Fibroblast of mammary gland (primary cell): ENCODE results near the gene TLR4.
A peak's percentile ranks its signal among the peaks of the same experiment; 100 is the strongest.

Experiments
- DNase-seq: peaks from one replicate; pipeline ENCODE4 v3.0.0-alpha.2; 2010; ENCODE audit warnings: low read depth
- H3K4me3 ChIP-seq: 2 replicates; pipeline ENCODE4 v1.5.1; 2011; ENCODE audit warnings: low read depth, mild to moderate bottlenecking, low read length, moderate library complexity; ENCODE audit not compliant: control insufficient read depth
- TF ChIP-seq, protein P1 (sequence below): conservative IDR thresholded peaks from 2 replicates; pipeline ENCODE4 v1.5.1; 2011; ENCODE audit warnings: low read depth, low read length, inconsistent platforms; ENCODE audit not compliant: control insufficient read depth, insufficient read depth

TLR4 gene

DNA sequence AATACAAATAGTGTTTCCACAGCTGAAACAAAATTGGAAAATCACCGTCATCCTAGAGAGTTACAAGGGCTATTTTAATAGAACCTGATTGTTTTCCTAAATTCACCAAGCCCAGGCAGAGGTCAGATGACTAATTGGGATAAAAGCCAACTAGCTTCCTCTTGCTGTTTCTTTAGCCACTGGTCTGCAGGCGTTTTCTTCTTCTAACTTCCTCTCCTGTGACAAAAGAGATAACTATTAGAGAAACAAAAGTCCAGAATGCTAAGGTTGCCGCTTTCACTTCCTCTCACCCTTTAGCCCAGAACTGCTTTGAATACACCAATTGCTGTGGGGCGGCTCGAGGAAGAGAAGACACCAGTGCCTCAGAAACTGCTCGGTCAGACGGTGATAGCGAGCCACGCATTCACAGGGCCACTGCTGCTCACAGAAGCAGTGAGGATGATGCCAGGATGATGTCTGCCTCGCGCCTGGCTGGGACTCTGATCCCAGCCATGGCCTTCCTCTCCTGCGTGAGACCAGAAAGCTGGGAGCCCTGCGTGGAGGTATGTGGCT lies at the start of gene TLR4:
Gene TLR4, plus strand, starts transcription at position 380 of the 552 bp plus-strand sequence. Its CDS starts 70 bp downstream, at position 450.
- TF ChIP-seq, protein P1, sequence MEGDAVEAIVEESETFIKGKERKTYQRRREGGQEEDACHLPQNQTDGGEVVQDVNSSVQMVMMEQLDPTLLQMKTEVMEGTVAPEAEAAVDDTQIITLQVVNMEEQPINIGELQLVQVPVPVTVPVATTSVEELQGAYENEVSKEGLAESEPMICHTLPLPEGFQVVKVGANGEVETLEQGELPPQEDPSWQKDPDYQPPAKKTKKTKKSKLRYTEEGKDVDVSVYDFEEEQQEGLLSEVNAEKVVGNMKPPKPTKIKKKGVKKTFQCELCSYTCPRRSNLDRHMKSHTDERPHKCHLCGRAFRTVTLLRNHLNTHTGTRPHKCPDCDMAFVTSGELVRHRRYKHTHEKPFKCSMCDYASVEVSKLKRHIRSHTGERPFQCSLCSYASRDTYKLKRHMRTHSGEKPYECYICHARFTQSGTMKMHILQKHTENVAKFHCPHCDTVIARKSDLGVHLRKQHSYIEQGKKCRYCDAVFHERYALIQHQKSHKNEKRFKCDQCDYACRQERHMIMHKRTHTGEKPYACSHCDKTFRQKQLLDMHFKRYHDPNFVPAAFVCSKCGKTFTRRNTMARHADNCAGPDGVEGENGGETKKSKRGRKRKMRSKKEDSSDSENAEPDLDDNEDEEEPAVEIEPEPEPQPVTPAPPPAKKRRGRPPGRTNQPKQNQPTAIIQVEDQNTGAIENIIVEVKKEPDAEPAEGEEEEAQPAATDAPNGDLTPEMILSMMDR = no peak
- H3K4me3 ChIP-seq = peak within 1 kb of the TSS; percentile 50
- DNase-seq = peak; percentile 85

DNA sequence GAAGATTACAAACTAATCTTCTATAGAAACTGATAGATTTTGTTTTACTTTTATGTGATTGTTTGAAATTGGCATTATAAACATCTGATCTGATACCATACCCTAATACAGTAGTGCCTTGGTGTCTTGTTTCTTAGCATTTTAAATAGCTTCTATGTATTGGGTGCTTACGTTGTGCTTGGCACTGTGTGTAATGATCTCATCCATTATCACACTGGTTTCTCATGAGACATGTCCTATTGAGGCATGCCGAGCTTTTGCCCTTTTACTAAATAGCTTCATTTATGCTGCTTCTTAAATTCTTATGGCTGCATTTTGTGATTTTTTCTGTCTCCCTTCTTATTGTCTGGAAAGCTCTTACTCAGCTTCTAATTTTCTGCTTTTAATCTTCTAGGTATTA lies 48.2 kb upstream of the TLR4 start:
- H3K4me3 ChIP-seq = no peak overlapping the region
- DNase-seq = peak; percentile 33

DNA sequence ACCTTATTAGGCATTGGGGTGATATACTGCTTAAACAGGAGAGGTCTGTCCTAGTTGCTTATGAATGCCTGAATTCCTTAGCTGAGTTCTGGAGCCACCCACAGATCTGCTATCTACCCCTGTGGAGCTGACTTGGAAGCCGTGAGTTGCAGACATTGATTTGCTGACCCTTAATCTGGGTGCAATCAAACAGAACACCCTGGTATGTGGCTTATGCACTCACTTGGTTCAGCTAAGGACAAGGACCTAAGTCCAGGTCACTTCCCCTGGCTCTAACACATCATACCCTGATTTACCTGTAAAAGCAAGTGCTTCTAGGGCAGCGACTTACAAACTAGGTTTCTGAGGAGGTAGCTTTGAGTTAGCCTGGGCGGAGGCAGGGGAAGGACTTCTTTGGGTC lies 41.6 kb upstream of the TLR4 start:
- TF ChIP-seq, protein P1 = no peak
- H3K4me3 ChIP-seq = no peak overlapping the region
- no peak for DNase-seq

More for the DNA sequence above, 48.2 kb upstream of the TLR4 start:
- TF ChIP-seq, protein P1 = no peak

GRCh38 chr9:117664419-117664818 lies 39.8 kb upstream of the TLR4 start:
- TF ChIP-seq, protein P1 = no peak
- DNase-seq = no peak
- H3K4me3 ChIP-seq = no peak overlapping the region

DNA sequence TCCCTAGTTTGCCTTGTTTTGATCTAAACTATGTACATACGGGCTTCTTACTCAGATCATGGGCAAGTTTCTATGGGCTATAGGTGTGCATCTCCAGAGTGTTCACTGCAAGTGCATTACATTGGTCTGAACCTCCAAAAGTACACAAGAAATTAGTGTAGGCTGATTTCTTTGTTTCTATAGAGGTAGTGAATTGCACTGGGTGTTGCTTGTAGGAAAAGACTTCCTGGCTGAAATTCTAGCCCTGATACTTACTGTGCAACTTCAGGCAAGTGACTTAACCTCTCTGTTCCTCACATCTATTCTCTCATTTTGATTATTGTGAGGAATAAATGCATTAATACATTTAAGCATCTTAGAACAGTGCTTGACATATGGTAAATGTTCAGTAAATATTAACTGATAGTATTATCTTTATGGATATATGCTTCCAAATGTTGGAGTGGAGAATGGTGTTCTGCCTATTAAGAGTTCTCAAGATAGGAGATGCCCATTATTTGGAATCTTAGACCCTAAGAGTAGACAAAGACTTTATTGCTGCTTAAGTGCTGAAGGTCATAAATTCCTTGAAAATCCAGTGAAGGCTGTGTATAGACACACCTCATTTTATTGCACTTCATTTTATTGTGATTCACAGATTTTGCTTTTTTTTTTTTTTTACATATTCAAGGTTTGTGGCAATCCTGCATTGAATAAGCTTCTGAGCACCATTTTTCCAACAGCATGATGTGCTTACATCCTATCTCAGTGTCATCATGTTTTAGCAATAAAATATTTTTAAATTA lies 38.4 kb upstream of the TLR4 start:
- TF ChIP-seq, protein P1 = no peak
- H3K4me3 ChIP-seq = no peak overlapping the region
- no peak for DNase-seq

- no peak for DNase-seq
- no peak overlapping the region for H3K4me3 ChIP-seq
- TF ChIP-seq, protein P1 = no peak
Observed at GRCh38 chr9:117671468-117671867, 32.7 kb upstream of the TLR4 start.
